ENCODE data around the gene DDX10.

DDX10 gene

GRCh38 chr11:108854346-108854745 is 189.5 kb downstream of the DDX10 start:
- Histone ChIP-seq H3K27ac (ENCODE audit: low read length) (peak overlapping the region; percentile 59), H3K9me3 (ENCODE audit: control insufficient read depth in 1 of 2, low read length in 2 of 2) (no peaks in the 10 kb centered on the region), H3K36me3 (ENCODE audit: control insufficient read depth in 1 of 2, insufficient read depth in 2 of 2, low read length in 2 of 2) (no peaks in the 10 kb centered on the region), H3K27me3 (ENCODE audit: low read depth, low read length) (no peaks in the 10 kb centered on the region), H3K4me3 (ENCODE audit: low read depth in 1 of 2, low read length in 2 of 2) (peak overlapping the region; percentile 47 to 48), H3K4me1 (ENCODE audit: control insufficient read depth in 1 of 2, insufficient read depth in 2 of 2, low read length in 2 of 2) (peaks cover 0 to 17% of the 10 kb centered on the region in 2 donors)

- H3K27me3 ChIP-seq (ENCODE audit: low read depth, low read length) = no peaks in the 10 kb centered on the region
- H3K27ac ChIP-seq (ENCODE audit: low read length) = no peak overlapping the region
- H3K4me1 ChIP-seq (ENCODE audit: control insufficient read depth in 1 of 2, insufficient read depth in 2 of 2, low read length in 2 of 2) = peaks cover 0 to 17% of the 10 kb centered on the region in 2 donors
- H3K9me3 ChIP-seq (ENCODE audit: control insufficient read depth in 1 of 2, low read length in 2 of 2) = no peaks in the 10 kb centered on the region
- no peaks in the 10 kb centered on the region for H3K36me3 ChIP-seq (ENCODE audit: control insufficient read depth in 1 of 2, insufficient read depth in 2 of 2, low read length in 2 of 2)
- no peak overlapping the region for H3K4me3 ChIP-seq (ENCODE audit: low read depth in 1 of 2, low read length in 2 of 2)
Observed at GRCh38 chr11:108857382-108857781, 192.5 kb downstream of the DDX10 start.

GRCh38 chr11:108858622-108859021 is 193.8 kb downstream of the DDX10 start:
- Histone ChIP-seq H3K4me3 (ENCODE audit: low read depth in 1 of 2, low read length in 2 of 2) (no peak overlapping the region), H3K9me3 (ENCODE audit: control insufficient read depth in 1 of 2, low read length in 2 of 2) (no peaks in the 10 kb centered on the region), H3K27ac (ENCODE audit: low read length) (no peak overlapping the region), H3K36me3 (ENCODE audit: control insufficient read depth in 1 of 2, insufficient read depth in 2 of 2, low read length in 2 of 2) (no peaks in the 10 kb centered on the region), H3K27me3 (ENCODE audit: low read depth, low read length) (no peaks in the 10 kb centered on the region), H3K4me1 (ENCODE audit: control insufficient read depth in 1 of 2, insufficient read depth in 2 of 2, low read length in 2 of 2) (peaks cover 0 to 8% of the 10 kb centered on the region in 2 donors)

- H3K4me3 ChIP-seq (ENCODE audit: low read depth in 1 of 2, low read length in 2 of 2) = no peak overlapping the region
- no peaks in the 10 kb centered on the region for H3K27me3 ChIP-seq (ENCODE audit: low read depth, low read length)
- no peaks in the 10 kb centered on the region for H3K36me3 ChIP-seq (ENCODE audit: control insufficient read depth in 1 of 2, insufficient read depth in 2 of 2, low read length in 2 of 2)
- no peaks in the 10 kb centered on the region for H3K4me1 ChIP-seq (ENCODE audit: control insufficient read depth in 1 of 2, insufficient read depth in 2 of 2, low read length in 2 of 2)
- no peaks in the 10 kb centered on the region for H3K9me3 ChIP-seq (ENCODE audit: control insufficient read depth in 1 of 2, low read length in 2 of 2)
- H3K27ac ChIP-seq (ENCODE audit: low read length) = no peak overlapping the region
Observed at GRCh38 chr11:108859510-108859909, 194.6 kb downstream of the DDX10 start.

DNA sequence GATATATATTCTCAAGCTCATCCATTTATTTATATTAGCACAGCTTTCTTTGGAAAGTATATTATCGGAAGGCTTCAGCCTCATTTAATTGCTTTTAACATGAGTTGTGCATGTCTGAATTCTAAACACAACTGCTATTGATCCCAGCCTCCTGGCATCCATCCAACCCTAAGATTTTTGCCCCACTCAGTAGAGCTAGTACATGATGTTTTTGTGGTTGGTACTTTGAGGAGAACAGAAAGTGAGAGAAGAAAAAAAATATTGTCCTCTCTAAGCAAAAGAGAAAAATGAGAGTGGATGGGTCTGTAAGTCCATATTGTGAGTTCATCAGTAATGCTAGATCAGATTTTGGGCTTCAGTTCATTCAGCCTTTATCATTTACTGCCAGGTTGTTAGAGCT is 198.7 kb downstream of the DDX10 start:
- Histone ChIP-seq H3K36me3 (ENCODE audit: control insufficient read depth in 1 of 2, insufficient read depth in 2 of 2, low read length in 2 of 2) (no peaks in the 10 kb centered on the region), H3K4me1 (ENCODE audit: control insufficient read depth in 1 of 2, insufficient read depth in 2 of 2, low read length in 2 of 2) (no peaks in the 10 kb centered on the region), H3K9me3 (ENCODE audit: control insufficient read depth in 1 of 2, low read length in 2 of 2) (no peaks in the 10 kb centered on the region), H3K4me3 (ENCODE audit: low read depth in 1 of 2, low read length in 2 of 2) (no peak overlapping the region), H3K27ac (ENCODE audit: low read length) (no peak overlapping the region), H3K27me3 (ENCODE audit: low read depth, low read length) (no peaks in the 10 kb centered on the region)

DNA sequence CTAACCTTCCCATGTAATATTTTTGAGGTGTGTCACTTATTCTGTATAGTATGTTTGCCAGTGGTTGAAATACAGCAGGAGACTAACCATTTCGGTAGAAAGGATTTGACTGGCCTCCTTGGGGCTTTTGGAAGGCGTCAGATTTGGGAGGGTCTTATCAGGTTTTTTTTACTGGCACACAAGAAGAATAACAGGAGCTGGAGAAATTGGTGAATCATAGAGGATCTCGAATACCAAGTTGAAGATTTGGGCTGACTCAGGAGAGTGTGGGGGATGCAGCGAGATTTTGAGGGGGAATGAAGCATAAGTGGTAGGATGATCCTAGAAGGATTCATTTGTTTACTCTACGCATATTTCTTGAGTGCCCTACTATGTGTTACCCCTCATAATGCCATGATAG is 200.5 kb downstream of the DDX10 start:
- Histone ChIP-seq H3K36me3 (ENCODE audit: control insufficient read depth in 1 of 2, insufficient read depth in 2 of 2, low read length in 2 of 2) (no peaks in the 10 kb centered on the region), H3K4me1 (ENCODE audit: control insufficient read depth in 1 of 2, insufficient read depth in 2 of 2, low read length in 2 of 2) (no peaks in the 10 kb centered on the region), H3K4me3 (ENCODE audit: low read depth in 1 of 2, low read length in 2 of 2) (no peak overlapping the region), H3K9me3 (ENCODE audit: control insufficient read depth in 1 of 2, low read length in 2 of 2) (no peaks in the 10 kb centered on the region), H3K27ac (ENCODE audit: low read length) (no peak overlapping the region), H3K27me3 (ENCODE audit: low read depth, low read length) (no peaks in the 10 kb centered on the region)

GRCh38 chr11:108866781-108867180 is 201.9 kb downstream of the DDX10 start:
- Histone ChIP-seq H3K27ac (ENCODE audit: low read length) (no peak overlapping the region), H3K27me3 (ENCODE audit: low read depth, low read length) (no peaks in the 10 kb centered on the region), H3K36me3 (ENCODE audit: control insufficient read depth in 1 of 2, insufficient read depth in 2 of 2, low read length in 2 of 2) (peaks cover 0 to 5% of the 10 kb centered on the region in 2 donors), H3K4me1 (ENCODE audit: control insufficient read depth in 1 of 2, insufficient read depth in 2 of 2, low read length in 2 of 2) (no peaks in the 10 kb centered on the region), H3K4me3 (ENCODE audit: low read depth in 1 of 2, low read length in 2 of 2) (no peak overlapping the region), H3K9me3 (ENCODE audit: control insufficient read depth in 1 of 2, low read length in 2 of 2) (no peaks in the 10 kb centered on the region)

DNA sequence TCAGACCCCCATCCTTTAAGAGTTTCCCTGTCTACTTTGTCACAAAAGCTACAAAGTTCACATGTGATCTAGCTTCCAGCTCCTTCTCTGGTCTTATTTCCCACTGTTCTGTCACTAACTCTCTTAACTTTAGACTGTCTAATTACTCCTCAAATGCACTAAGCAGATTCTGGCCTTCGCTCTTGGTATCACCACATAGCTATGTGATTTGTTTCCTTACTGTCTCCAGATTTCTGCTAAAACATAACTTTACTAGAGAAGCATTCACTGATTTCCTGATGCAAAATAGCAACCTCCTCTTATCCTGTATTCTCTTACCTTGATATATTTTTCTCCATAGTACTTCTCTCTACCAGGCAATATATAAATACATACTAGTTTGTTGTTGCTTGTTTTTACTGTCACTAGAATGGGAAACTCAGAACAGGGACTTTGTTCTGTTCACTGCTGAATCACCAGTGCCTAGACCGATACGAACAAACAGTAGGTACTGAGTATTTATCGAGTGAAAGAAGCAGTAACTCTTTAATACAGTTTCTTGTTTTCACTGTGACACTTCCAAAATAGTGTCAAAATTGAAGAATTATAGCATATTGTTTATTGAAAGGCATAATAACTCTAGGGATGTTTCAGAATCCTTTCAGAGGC is 205.6 kb downstream of the DDX10 start:
- Histone ChIP-seq H3K27ac (ENCODE audit: low read length) (no peak overlapping the region), H3K9me3 (ENCODE audit: control insufficient read depth in 1 of 2, low read length in 2 of 2) (no peaks in the 10 kb centered on the region), H3K36me3 (ENCODE audit: control insufficient read depth in 1 of 2, insufficient read depth in 2 of 2, low read length in 2 of 2) (peaks cover 0 to 17% of the 10 kb centered on the region in 2 donors), H3K27me3 (ENCODE audit: low read depth, low read length) (no peaks in the 10 kb centered on the region), H3K4me1 (ENCODE audit: control insufficient read depth in 1 of 2, insufficient read depth in 2 of 2, low read length in 2 of 2) (no peaks in the 10 kb centered on the region), H3K4me3 (ENCODE audit: low read depth in 1 of 2, low read length in 2 of 2) (no peak overlapping the region)

DNA sequence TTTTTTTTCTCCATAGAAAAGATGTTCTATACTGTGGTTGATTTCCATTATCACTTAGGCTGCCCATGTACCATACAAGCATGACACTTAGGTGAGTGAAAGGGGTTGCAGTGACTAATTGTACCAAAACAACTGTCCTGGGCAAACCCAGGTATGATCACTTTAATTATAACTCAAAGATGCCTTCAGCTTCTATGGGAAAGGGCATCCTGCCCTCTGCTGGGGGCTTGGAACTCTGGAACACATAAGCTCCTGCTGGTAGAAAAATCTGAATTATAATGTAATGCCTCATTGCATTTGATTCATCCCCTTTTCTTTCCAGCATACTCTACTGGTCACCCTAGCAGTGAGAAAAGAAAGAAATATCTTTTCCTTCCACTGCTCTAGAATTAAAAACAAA is 206.3 kb downstream of the DDX10 start:
- no peaks in the 10 kb centered on the region for H3K27me3 ChIP-seq (ENCODE audit: low read depth, low read length)
- H3K27ac ChIP-seq (ENCODE audit: low read length) = no peak overlapping the region
- no peaks in the 10 kb centered on the region for H3K4me1 ChIP-seq (ENCODE audit: control insufficient read depth in 1 of 2, insufficient read depth in 2 of 2, low read length in 2 of 2)
- peaks cover 0 to 17% of the 10 kb centered on the region in 2 donors for H3K36me3 ChIP-seq (ENCODE audit: control insufficient read depth in 1 of 2, insufficient read depth in 2 of 2, low read length in 2 of 2)
- H3K4me3 ChIP-seq (ENCODE audit: low read depth in 1 of 2, low read length in 2 of 2) = no peak overlapping the region
- H3K9me3 ChIP-seq (ENCODE audit: control insufficient read depth in 1 of 2, low read length in 2 of 2) = no peaks in the 10 kb centered on the region

DNA sequence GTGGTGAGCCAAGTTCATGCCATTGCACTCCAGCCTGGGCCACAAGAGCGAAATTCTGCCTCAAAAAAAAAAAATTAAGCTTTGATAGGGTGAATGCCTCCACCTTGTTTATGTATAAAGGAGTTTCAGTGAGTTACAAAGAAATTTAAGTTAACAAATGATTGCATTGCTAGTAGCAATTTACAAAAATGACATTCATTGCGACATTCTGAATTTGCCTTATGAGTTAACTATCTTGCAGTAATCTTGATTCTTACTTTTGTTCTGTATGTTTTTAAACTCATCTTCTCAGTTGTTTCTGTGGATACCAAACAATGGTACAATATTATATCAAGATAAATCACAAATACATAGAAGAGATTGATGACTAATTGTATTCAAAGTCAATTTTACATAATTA is 207.0 kb downstream of the DDX10 start:
- Histone ChIP-seq H3K36me3 (ENCODE audit: control insufficient read depth in 1 of 2, insufficient read depth in 2 of 2, low read length in 2 of 2) (peaks cover 0 to 17% of the 10 kb centered on the region in 2 donors), H3K9me3 (ENCODE audit: control insufficient read depth in 1 of 2, low read length in 2 of 2) (no peaks in the 10 kb centered on the region), H3K4me1 (ENCODE audit: control insufficient read depth in 1 of 2, insufficient read depth in 2 of 2, low read length in 2 of 2) (no peaks in the 10 kb centered on the region), H3K27me3 (ENCODE audit: low read depth, low read length) (no peaks in the 10 kb centered on the region), H3K4me3 (ENCODE audit: low read depth in 1 of 2, low read length in 2 of 2) (no peak overlapping the region), H3K27ac (ENCODE audit: low read length) (no peak overlapping the region)

GRCh38 chr11:108872781-108873291 is 208.0 kb downstream of the DDX10 start:
- Histone ChIP-seq H3K27me3 (ENCODE audit: low read depth, low read length) (no peaks in the 10 kb centered on the region), H3K4me3 (ENCODE audit: low read depth in 1 of 2, low read length in 2 of 2) (no peak overlapping the region), H3K4me1 (ENCODE audit: control insufficient read depth in 1 of 2, insufficient read depth in 2 of 2, low read length in 2 of 2) (no peaks in the 10 kb centered on the region), H3K27ac (ENCODE audit: low read length) (no peak overlapping the region), H3K9me3 (ENCODE audit: control insufficient read depth in 1 of 2, low read length in 2 of 2) (no peaks in the 10 kb centered on the region), H3K36me3 (ENCODE audit: control insufficient read depth in 1 of 2, insufficient read depth in 2 of 2, low read length in 2 of 2) (peaks cover 0 to 17% of the 10 kb centered on the region in 2 donors)

- Histone ChIP-seq H3K27ac (ENCODE audit: low read length) (no peak overlapping the region), H3K27me3 (ENCODE audit: low read depth, low read length) (no peaks in the 10 kb centered on the region), H3K4me3 (ENCODE audit: low read depth in 1 of 2, low read length in 2 of 2) (no peak overlapping the region)
Observed at GRCh38 chr11:108873310-108873709, 208.4 kb downstream of the DDX10 start.

More at GRCh38 chr11:108873310-108873709, 208.4 kb downstream of the DDX10 start:
- Histone ChIP-seq H3K4me1 (ENCODE audit: control insufficient read depth in 1 of 2, insufficient read depth in 2 of 2, low read length in 2 of 2) (no peaks in the 10 kb centered on the region), H3K9me3 (ENCODE audit: control insufficient read depth in 1 of 2, low read length in 2 of 2) (no peaks in the 10 kb centered on the region), H3K36me3 (ENCODE audit: control insufficient read depth in 1 of 2, insufficient read depth in 2 of 2, low read length in 2 of 2) (peaks cover 0 to 17% of the 10 kb centered on the region in 2 donors)

All from muscle layer of duodenum (tissue), 2 donors.